Lung (tissue), 12 donors: ENCODE data around the gene MESD. TPM values are rescaled to one million over a fixed set of nuclear protein-coding genes. Genes with fewer than 3 reads are reported as not detected.
A peak's percentile ranks its signal among the peaks of the same experiment; 100 is the strongest.

Experiments used
- ATAC-seq: fragments of 200-7000 bp; cut with Tn5 transposase; one replicate; pipeline ENCODE4 v1.9.1; 2020; ENCODE audit warnings: moderate number of reproducible peaks; ENCODE audit not compliant: insufficient read depth, low FRiP score
- DNase-seq, 3 donors: peaks; one replicate each; pipeline ENCODE4 v3.0.0-alpha.2; 2013 to 2017
- H3K27ac ChIP-seq, 2 donors: one replicate each; pipeline ENCODE4 v1.5.1; 2013; ENCODE audit warnings: mild to moderate bottlenecking in 2 of 2, moderate library complexity in 2 of 2, control low read depth in 1 of 2, inconsistent platforms in 1 of 2, low read depth in 1 of 2, low read length in 1 of 2
- H3K27me3 ChIP-seq, 3 donors: one replicate each; pipeline ENCODE4 v1.5.1; 2013; ENCODE audit warnings: low read length in 2 of 3; ENCODE audit not compliant: control insufficient read depth in 3 of 3, insufficient read depth in 3 of 3
- H3K36me3 ChIP-seq, 4 donors: one replicate each; pipeline ENCODE4 v1.5.1; 2013; ENCODE audit warnings: low read length in 4 of 4, mild to moderate bottlenecking in 1 of 4, moderate library complexity in 1 of 4; ENCODE audit not compliant: control insufficient read depth in 4 of 4, insufficient read depth in 4 of 4
- H3K4me1 ChIP-seq, 5 donors: one replicate each; pipeline ENCODE4 v1.5.1; 2013; ENCODE audit warnings: low read length in 5 of 5, mild to moderate bottlenecking in 2 of 5, moderate library complexity in 1 of 5; ENCODE audit not compliant: control insufficient read depth in 5 of 5, insufficient read depth in 5 of 5
- H3K4me3 ChIP-seq: one replicate; pipeline ENCODE4 v1.5.1; 2013; ENCODE audit warnings: mild to moderate bottlenecking, control low read depth, moderate library complexity
- H3K9ac ChIP-seq, 2 donors: one replicate each; pipeline ENCODE4 v1.5.1; 2013; ENCODE audit warnings: low read length in 2 of 2, control low read depth in 1 of 2; ENCODE audit not compliant: insufficient read depth in 1 of 2
- H3K9me3 ChIP-seq, 4 donors: one replicate each; pipeline ENCODE4 v1.5.1; 2013; ENCODE audit warnings: low read length in 3 of 4, mild to moderate bottlenecking in 1 of 4, moderate library complexity in 1 of 4; ENCODE audit not compliant: control insufficient read depth in 4 of 4, insufficient read depth in 3 of 4
- CTCF ChIP-seq: IDR thresholded peaks from 2 replicates; pipeline ENCODE4 v1.5.1; 2012; ENCODE audit warnings: mild to moderate bottlenecking; ENCODE audit errors: control extremely low read depth, extremely low read depth
- whole genome bisulfite sequencing, 2 donors: extraction: QIAGEN DNeasy Blood & Tissue Kit; methylation state at CpG; one replicate each; pipeline ENCODE4 v1.1.7; 2013; 5-methylcytosine and 5-hydroxymethylcytosine counted together
- polyA plus RNA-seq, 2 donors: library from polyadenylated mRNA; stranded (reverse); fragments of 200-250 nt; gene quantifications; one replicate each; pipeline ENCODE4 v1.2.1, GENCODE V29; 2013
- total RNA-seq, 2 donors: library from RNA; depleted of rRNA in 1 of 2; stranded (reverse); fragments of >200 nt in 1 of 2; gene quantifications; one replicate each; pipeline ENCODE4 v1.2.1, GENCODE V29; 2014 to 2021
- donor health status: control.
- donor health status: control.
- donor health status: Bipolar disorder and iron deficiency.
- donor health status: healthy.
- donor health status: DM: yes; HTN: yes; CAD: no.

MESD gene
- total and polyA plus RNA-seq, 4 donors = 15.3 to 26.4 (median 21.9) TPM

GRCh38 chr15:80989081-80989517 is 520 bp downstream of the MESD start:
- Histone ChIP-seq H3K36me3 (peaks cover 0 to 2% (median 0%) of the 10 kb centered on the region in 4 donors), H3K27ac (peak overlapping the region; percentile 92 to 94), H3K4me1 (peaks cover 0 to 17% (median 12%) of the 10 kb centered on the region in 5 donors), H3K27me3 (no peaks in the 10 kb centered on the region), H3K9me3 (no peaks in the 10 kb centered on the region), H3K4me3 (peak overlapping the region; percentile 69), H3K9ac (peak overlapping the region; percentile 84 to 86)
- WGBS, 2 donors = 0 to 1% methylated on average over 7 of the region's 7 CpGs
- no peak for ATAC-seq
- no peak for TF ChIP-seq CTCF
- DNase-seq = peak in 1 of 3 donors; percentile 17

GRCh38 chr15:80988148-80988796 is 1.3 kb downstream of the MESD start:
- H3K27me3 ChIP-seq = no peaks in the 10 kb centered on the region
- peak overlapping the region in 1 of 2 donors; percentile 15 for H3K27ac ChIP-seq
- H3K9ac ChIP-seq = peak overlapping the region in 1 of 2 donors; percentile 86
- H3K4me1 ChIP-seq = peaks cover 0 to 17% (median 12%) of the 10 kb centered on the region in 5 donors
- DNase-seq (no peak), ATAC-seq (no peak)
- peaks cover 0 to 2% (median 0%) of the 10 kb centered on the region in 4 donors for H3K36me3 ChIP-seq
- H3K9me3 ChIP-seq = no peaks in the 10 kb centered on the region
- WGBS, 2 donors = 65 to 76% methylated on average over 8 of the region's 8 CpGs
- peak overlapping the region; percentile 69 for H3K4me3 ChIP-seq
- no peak for TF ChIP-seq CTCF

- no peak for TF ChIP-seq CTCF
- WGBS, 2 donors = 97 to 98% methylated on average over 1 of the region's 1 CpG
Measured at GRCh38 chr15:80986487-80986886, 3.1 kb downstream of the MESD start.

More at GRCh38 chr15:80986487-80986886, 3.1 kb downstream of the MESD start:
- ATAC-seq (no peak), DNase-seq (no peak)
- no peak overlapping the region for H3K4me3 ChIP-seq
- no peak overlapping the region for H3K9ac ChIP-seq
- peaks cover 0 to 2% (median 0%) of the 10 kb centered on the region in 4 donors for H3K36me3 ChIP-seq
- H3K9me3 ChIP-seq = no peaks in the 10 kb centered on the region
- no peaks in the 10 kb centered on the region for H3K27me3 ChIP-seq
- H3K27ac ChIP-seq = no peak overlapping the region
- peaks cover 0 to 17% (median 12%) of the 10 kb centered on the region in 5 donors for H3K4me1 ChIP-seq
